G401 (cell line): Measurements from ENCODE around the gene ERBB4. TPM values are rescaled to one million over a fixed set of nuclear protein-coding genes. Genes with fewer than 3 reads are reported as not detected.

Source experiments
- DNase-seq: peaks from one replicate; pipeline ENCODE4 v3.0.0-alpha.2; 2015; ENCODE audit warnings: low spot score
- in situ Hi-C: cut with HindIII; loops from 2 replicates; pipeline ENCODE4 v1.10.0; 2016; ENCODE audit warnings: low sequenced_read_pairs, mixed read lengths
- total RNA-seq: library from RNA; depleted of rRNA; stranded (reverse); fragments of >200 nt; shearing (Covaris generic); gene quantifications from 2 replicates; pipeline ENCODE4 v1.2.3, GENCODE V29; 2014

Gene ERBB4
- total RNA-seq, 1 experiment from 2014 or later, result not detected

- in situ Hi-C loops, result no loop called here
- no peak for DNase-seq
Observed at GRCh38 chr2:211333377-211333776, 1205.2 kb downstream of the ERBB4 start.

GRCh38 chr2:211331736-211332135, 1206.9 kb downstream of the ERBB4 start:
- DNase-seq, result no peak
- in situ Hi-C loops, result no loop called here

GRCh38 chr2:211329882-211330281, 1208.7 kb downstream of the ERBB4 start:
- in situ Hi-C loops, result no loop called here
- DNase-seq, result no peak

- in situ Hi-C loops, result no loop called here
- no peak for DNase-seq
Observed at GRCh38 chr2:211329421-211329820, 1209.2 kb downstream of the ERBB4 start.

GRCh38 chr2:211328126-211328525, 1210.5 kb downstream of the ERBB4 start:
- in situ Hi-C loops, result no loop called here
- no peak for DNase-seq
